ENCODE measurements around the gene CAMK1D. TPM values are rescaled to one million over a fixed set of nuclear protein-coding genes. Genes with fewer than 3 reads are reported as not detected.
"Not testable (repeated sequence)": the region's sequence is repeated elsewhere in the genome, so short reads cannot be mapped to it uniquely, and the experiment has no call there.

CAMK1D gene
- total RNA-seq, 1 donor from 2014 or later = 1.0 TPM

- H3K4me3 ChIP-seq (ENCODE audit: low read depth, low read length) = no peak overlapping the region
- DNase-seq (ENCODE audit: low read depth) = no peak
- no peak for TF ChIP-seq CTCF (conservative IDR thresholded peaks at IDR 0.05; ENCODE audit: low read depth, low read length)
These were observed 9.7 kb downstream of the CAMK1D start for GRCh38 chr10:12358863-12359564.

- no peak overlapping the region for H3K4me3 ChIP-seq (ENCODE audit: low read depth, low read length)
- TF ChIP-seq CTCF (conservative IDR thresholded peaks at IDR 0.05; ENCODE audit: low read depth, low read length) = no peak
- no peak for DNase-seq (ENCODE audit: low read depth)
These were observed 11.1 kb downstream of the CAMK1D start for GRCh38 chr10:12360461-12360860.

GRCh38 chr10:12361115-12361514 is 11.8 kb downstream of the CAMK1D start:
- DNase-seq (ENCODE audit: low read depth); H3K4me3 ChIP-seq (ENCODE audit: low read depth, low read length): not testable (repeated sequence)

GRCh38 chr10:12364559-12364958 is 15.2 kb downstream of the CAMK1D start:
- H3K4me3 ChIP-seq (ENCODE audit: low read depth, low read length) = no peak overlapping the region
- no peak for TF ChIP-seq CTCF (conservative IDR thresholded peaks at IDR 0.05; ENCODE audit: low read depth, low read length)
- DNase-seq (ENCODE audit: low read depth) = no peak

- H3K4me3 ChIP-seq (ENCODE audit: low read depth, low read length) = no peak overlapping the region
- TF ChIP-seq CTCF (conservative IDR thresholded peaks at IDR 0.05; ENCODE audit: low read depth, low read length) = no peak
- no peak for DNase-seq (ENCODE audit: low read depth)
These were observed 17.9 kb downstream of the CAMK1D start for GRCh38 chr10:12367272-12367671.

- DNase-seq (ENCODE audit: low read depth) = no peak
- TF ChIP-seq CTCF (conservative IDR thresholded peaks at IDR 0.05; ENCODE audit: low read depth, low read length) = no peak
- H3K4me3 ChIP-seq (ENCODE audit: low read depth, low read length) = no peak overlapping the region
These were observed 20.6 kb downstream of the CAMK1D start for GRCh38 chr10:12369982-12370381.

GRCh38 chr10:12372846-12373245 is 23.5 kb downstream of the CAMK1D start:
- TF ChIP-seq CTCF (conservative IDR thresholded peaks at IDR 0.05; ENCODE audit: low read depth, low read length) = no peak

More at GRCh38 chr10:12372846-12373245, 23.5 kb downstream of the CAMK1D start:
- H3K4me3 ChIP-seq (ENCODE audit: low read depth, low read length) = no peak overlapping the region
- no peak for DNase-seq (ENCODE audit: low read depth)

Measured in epithelial cell of proximal tubule (primary cell).